Measurements from ENCODE around the gene SGSH.
"Not testable (repeated sequence)": the region's sequence is repeated elsewhere in the genome, so short reads cannot be mapped to it uniquely, and the experiment has no call there.

SGSH gene

DNA sequence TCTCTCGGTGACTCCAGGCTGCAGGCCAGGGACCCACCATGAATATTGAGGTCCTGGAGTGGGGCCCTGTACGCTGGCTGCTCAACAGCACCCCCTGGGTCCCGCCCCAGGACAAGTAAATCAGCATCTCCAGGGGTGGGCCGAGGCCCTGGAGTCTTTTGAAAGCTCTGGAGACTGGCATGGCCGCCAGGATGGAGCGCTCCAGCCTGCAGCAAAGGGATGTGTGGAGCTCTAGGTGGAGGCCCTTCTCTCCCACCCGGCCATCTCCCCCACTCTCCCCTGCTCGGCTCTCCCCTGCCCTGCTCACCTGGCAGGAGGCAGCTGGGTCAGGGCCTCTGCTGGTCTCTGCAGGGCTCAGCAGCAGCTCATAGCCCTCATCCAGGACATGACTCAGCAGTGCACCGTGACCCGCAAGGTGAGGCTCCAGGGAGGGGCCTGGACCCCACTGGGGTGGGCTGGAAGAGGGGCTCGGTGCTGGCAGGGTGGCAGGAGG is 16.6 kb downstream of the SGSH start:
- Histone ChIP-seq H3K4me1 (ENCODE audit: control insufficient read depth in 1 of 2, insufficient read depth in 1 of 2, low read depth in 1 of 2, low read length in 1 of 2) (no peaks in the 10 kb centered on the region), H3K27ac (no peak overlapping the region), H3K9me3 (no peaks in the 10 kb centered on the region), H3K27me3 (peaks cover 12% of the 10 kb centered on the region), H3K4me3 (ENCODE audit: low read depth in 1 of 2, low read length in 1 of 2) (no peak overlapping the region), H3K36me3 (no peaks in the 10 kb centered on the region)
- TF ChIP-seq, protein P1, sequence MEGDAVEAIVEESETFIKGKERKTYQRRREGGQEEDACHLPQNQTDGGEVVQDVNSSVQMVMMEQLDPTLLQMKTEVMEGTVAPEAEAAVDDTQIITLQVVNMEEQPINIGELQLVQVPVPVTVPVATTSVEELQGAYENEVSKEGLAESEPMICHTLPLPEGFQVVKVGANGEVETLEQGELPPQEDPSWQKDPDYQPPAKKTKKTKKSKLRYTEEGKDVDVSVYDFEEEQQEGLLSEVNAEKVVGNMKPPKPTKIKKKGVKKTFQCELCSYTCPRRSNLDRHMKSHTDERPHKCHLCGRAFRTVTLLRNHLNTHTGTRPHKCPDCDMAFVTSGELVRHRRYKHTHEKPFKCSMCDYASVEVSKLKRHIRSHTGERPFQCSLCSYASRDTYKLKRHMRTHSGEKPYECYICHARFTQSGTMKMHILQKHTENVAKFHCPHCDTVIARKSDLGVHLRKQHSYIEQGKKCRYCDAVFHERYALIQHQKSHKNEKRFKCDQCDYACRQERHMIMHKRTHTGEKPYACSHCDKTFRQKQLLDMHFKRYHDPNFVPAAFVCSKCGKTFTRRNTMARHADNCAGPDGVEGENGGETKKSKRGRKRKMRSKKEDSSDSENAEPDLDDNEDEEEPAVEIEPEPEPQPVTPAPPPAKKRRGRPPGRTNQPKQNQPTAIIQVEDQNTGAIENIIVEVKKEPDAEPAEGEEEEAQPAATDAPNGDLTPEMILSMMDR (IDR thresholded peaks at IDR 0.05) = no peak

DNA sequence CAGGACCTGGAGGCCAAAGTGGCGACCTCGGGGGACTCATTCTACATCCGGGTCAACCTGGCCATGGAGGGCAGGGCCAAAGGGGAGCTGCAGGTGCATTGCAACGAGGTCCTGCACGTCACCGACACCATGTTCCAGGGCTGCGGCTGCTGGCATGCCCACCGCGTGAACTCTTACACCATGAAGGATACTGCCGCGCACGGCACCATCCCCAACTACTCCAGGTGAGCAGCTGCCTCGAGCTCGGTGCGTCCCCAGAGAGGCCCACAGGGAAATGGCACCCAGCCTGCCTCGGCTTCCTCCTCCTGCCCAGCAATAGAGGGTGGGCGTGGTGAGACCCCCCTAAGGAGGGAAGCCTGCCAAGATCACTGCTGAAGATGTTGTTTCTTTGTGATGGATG is 17.9 kb downstream of the SGSH start:
- Histone ChIP-seq H3K9me3 (no peaks in the 10 kb centered on the region), H3K27ac (no peak overlapping the region), H3K4me3 (ENCODE audit: low read depth in 1 of 2, low read length in 1 of 2) (no peak overlapping the region), H3K36me3 (no peaks in the 10 kb centered on the region), H3K4me1 (ENCODE audit: control insufficient read depth in 1 of 2, insufficient read depth in 1 of 2, low read depth in 1 of 2, low read length in 1 of 2) (no peaks in the 10 kb centered on the region), H3K27me3 (peaks cover 12% of the 10 kb centered on the region)
- TF ChIP-seq, protein P1 (IDR thresholded peaks at IDR 0.05) = no peak

DNA sequence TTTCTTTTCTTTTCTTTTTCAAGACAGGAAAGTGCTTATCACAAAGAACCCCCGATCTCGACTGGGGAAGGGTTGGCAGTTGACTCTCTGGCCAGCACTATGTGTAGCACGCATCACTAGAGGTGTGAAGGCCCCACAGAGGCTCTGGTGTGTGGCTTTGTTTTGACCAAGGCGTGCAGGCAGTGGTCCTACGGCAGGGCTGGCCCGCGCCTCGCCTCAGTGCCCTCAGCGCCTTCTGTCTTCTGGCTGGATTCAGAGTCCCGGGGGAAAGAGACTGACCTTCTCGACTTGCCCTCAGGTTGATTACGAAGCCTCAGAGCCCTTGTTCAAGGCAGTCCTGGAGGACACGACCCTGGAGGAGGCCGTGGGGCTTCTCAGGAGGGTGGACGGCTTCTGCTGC is 18.7 kb downstream of the SGSH start:
- no peaks in the 10 kb centered on the region for H3K36me3 ChIP-seq
- no peak overlapping the region for H3K27ac ChIP-seq
- TF ChIP-seq, protein P1 (IDR thresholded peaks at IDR 0.05) = no peak
- H3K4me3 ChIP-seq (ENCODE audit: low read depth in 1 of 2, low read length in 1 of 2) = no peak overlapping the region
- H3K27me3 ChIP-seq = peaks cover 12% of the 10 kb centered on the region
- H3K4me1 ChIP-seq (ENCODE audit: control insufficient read depth in 1 of 2, insufficient read depth in 1 of 2, low read depth in 1 of 2, low read length in 1 of 2) = no peaks in the 10 kb centered on the region
- H3K9me3 ChIP-seq = no peaks in the 10 kb centered on the region

DNA sequence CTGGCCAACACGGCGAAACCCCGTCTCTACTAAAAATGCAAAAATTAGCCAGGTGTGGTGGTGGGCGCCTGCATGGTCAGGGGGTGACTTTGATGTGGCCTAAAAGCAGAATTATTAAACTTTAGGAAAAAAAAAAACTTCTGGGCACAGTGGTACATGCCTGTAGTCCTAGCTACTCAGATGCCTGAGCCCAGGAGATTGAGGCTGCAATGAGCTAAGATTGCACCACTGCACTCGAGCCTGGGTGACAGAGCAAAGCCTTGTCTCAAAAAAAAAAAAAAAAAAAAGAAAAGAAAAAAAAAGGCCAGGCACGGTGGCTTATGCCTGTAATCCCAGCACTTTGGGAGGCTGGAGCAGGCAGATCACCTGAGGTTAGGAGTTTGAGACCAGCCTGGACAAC is 20.8 kb downstream of the SGSH start:
- not testable (repeated sequence) for H3K9me3 ChIP-seq; H3K36me3 ChIP-seq; H3K27ac ChIP-seq; H3K4me1 ChIP-seq (ENCODE audit: control insufficient read depth in 1 of 2, insufficient read depth in 1 of 2, low read depth in 1 of 2, low read length in 1 of 2); H3K4me3 ChIP-seq (ENCODE audit: low read depth in 1 of 2, low read length in 1 of 2)
- H3K27me3 ChIP-seq = peaks cover 15% of the 10 kb centered on the region

DNA sequence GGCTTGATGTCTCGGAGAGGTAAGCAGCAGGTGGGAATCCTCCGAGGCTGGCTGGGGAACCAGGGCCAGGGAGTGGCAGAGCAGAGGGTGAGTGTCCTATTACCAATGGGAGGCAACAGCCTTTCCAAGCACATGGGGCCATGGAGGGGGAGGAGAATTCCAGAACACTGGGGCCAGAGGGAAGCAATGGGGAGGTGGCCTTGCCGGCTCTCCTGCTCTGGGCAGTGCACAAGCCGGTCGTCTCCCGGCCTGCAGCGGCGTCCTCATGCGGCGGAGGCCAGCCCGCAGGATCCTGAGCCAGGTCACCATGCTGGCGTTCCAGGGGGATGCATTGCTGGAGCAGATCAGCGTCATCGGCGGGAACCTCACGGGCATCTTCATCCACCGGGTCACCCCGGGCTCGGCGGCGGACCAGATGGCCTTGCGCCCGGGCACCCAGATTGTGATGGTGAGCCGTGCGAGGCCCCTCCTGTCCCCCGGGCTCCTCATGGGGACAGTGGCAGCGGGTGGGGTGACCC is 21.9 kb downstream of the SGSH start:
- H3K27me3 ChIP-seq = peaks cover 26% of the 10 kb centered on the region
- H3K4me3 ChIP-seq (ENCODE audit: low read depth in 1 of 2, low read length in 1 of 2) = no peak overlapping the region
- no peaks in the 10 kb centered on the region for H3K9me3 ChIP-seq
- TF ChIP-seq, protein P1 (IDR thresholded peaks at IDR 0.05) = no peak
- H3K4me1 ChIP-seq (ENCODE audit: control insufficient read depth in 1 of 2, insufficient read depth in 1 of 2, low read depth in 1 of 2, low read length in 1 of 2) = no peaks in the 10 kb centered on the region
- no peaks in the 10 kb centered on the region for H3K36me3 ChIP-seq
- no peak overlapping the region for H3K27ac ChIP-seq

DNA sequence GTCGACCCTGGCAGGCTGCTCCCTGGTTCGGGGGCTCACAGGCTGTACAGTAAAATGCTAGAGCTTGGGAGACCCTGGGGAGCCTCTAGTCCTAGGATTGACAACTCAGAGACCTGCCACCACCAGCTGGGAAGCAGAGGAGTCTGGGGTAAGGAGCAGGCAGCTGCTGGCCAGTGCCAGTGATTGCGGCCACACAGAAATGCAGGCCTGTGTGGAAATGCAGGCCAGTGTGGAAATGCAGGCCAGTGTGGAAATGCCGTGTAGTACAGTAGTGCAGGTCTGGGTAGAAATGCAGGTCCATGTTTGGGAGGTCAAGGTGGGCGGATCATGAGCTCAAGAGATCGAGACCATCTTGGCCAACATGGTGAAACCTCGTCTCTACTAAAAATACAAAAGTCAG is 23.5 kb downstream of the SGSH start:
- TF ChIP-seq, protein P1 (IDR thresholded peaks at IDR 0.05) = no peak
- H3K27me3 ChIP-seq = peaks cover 40% of the 10 kb centered on the region
- no peaks in the 10 kb centered on the region for H3K4me1 ChIP-seq (ENCODE audit: control insufficient read depth in 1 of 2, insufficient read depth in 1 of 2, low read depth in 1 of 2, low read length in 1 of 2)
- H3K36me3 ChIP-seq = no peaks in the 10 kb centered on the region
- H3K27ac ChIP-seq = no peak overlapping the region
- no peaks in the 10 kb centered on the region for H3K9me3 ChIP-seq
- H3K4me3 ChIP-seq (ENCODE audit: low read depth in 1 of 2, low read length in 1 of 2) = no peak overlapping the region
